Measurements from ENCODE around the gene RTRAF. TPM values are rescaled to one million over a fixed set of nuclear protein-coding genes. Genes with fewer than 3 reads are reported as not detected.
A peak's percentile ranks its signal among the peaks of the same experiment; 100 is the strongest.

The RTRAF gene
- total RNA-seq, 1 donor from 2014 or later, result 178 TPM

- Mint-ChIP-seq H3K27me3 (ENCODE audit: unreplicated experiment) (peaks cover 4% of the 10 kb centered on the region), H3K36me3 (ENCODE audit: unreplicated experiment) (no peaks in the 10 kb centered on the region), H3K4me3 (ENCODE audit: unreplicated experiment) (peak overlapping the region; percentile 100), H3K27ac (ENCODE audit: unreplicated experiment) (peak overlapping the region; percentile 67), H3K4me1 (ENCODE audit: low read depth, unreplicated experiment) (peaks cover 8% of the 10 kb centered on the region), H3K9me3 (ENCODE audit: unreplicated experiment) (peaks cover 6% of the 10 kb centered on the region)
- no peak for TF ChIP-seq CTCF (IDR thresholded peaks at IDR 0.05; ENCODE audit: partially characterized antibody, unreplicated experiment)
- no peak for DNase-seq
Measured at GRCh38 chr14:51988221-51988620, 1.1 kb upstream of the RTRAF start.

- H3K27me3 Mint-ChIP-seq (ENCODE audit: unreplicated experiment), result peaks cover 4% of the 10 kb centered on the region
- H3K36me3 Mint-ChIP-seq (ENCODE audit: unreplicated experiment), result no peaks in the 10 kb centered on the region
- H3K27ac Mint-ChIP-seq (ENCODE audit: unreplicated experiment), result no peak overlapping the region
- peaks cover 8% of the 10 kb centered on the region for H3K4me1 Mint-ChIP-seq (ENCODE audit: low read depth, unreplicated experiment)
- no peak for TF ChIP-seq CTCF (IDR thresholded peaks at IDR 0.05; ENCODE audit: partially characterized antibody, unreplicated experiment)
- no peak for DNase-seq
- peak overlapping the region; percentile 100 for H3K4me3 Mint-ChIP-seq (ENCODE audit: unreplicated experiment)
- peaks cover 6% of the 10 kb centered on the region for H3K9me3 Mint-ChIP-seq (ENCODE audit: unreplicated experiment)
Measured at GRCh38 chr14:51990488-51990887, 1.1 kb downstream of the RTRAF start.

- no peaks in the 10 kb centered on the region for H3K36me3 Mint-ChIP-seq (ENCODE audit: unreplicated experiment)
- TF ChIP-seq CTCF (IDR thresholded peaks at IDR 0.05; ENCODE audit: partially characterized antibody, unreplicated experiment), result no peak
Measured at GRCh38 chr14:51993285-51993920, 4.1 kb downstream of the RTRAF start.

GRCh38 chr14:51996148-51996746 lies 6.9 kb downstream of the RTRAF start:
- H3K4me3 Mint-ChIP-seq (ENCODE audit: unreplicated experiment), result no peak overlapping the region
- no peaks in the 10 kb centered on the region for H3K36me3 Mint-ChIP-seq (ENCODE audit: unreplicated experiment)
- H3K9me3 Mint-ChIP-seq (ENCODE audit: unreplicated experiment), result no peaks in the 10 kb centered on the region
- H3K27ac Mint-ChIP-seq (ENCODE audit: unreplicated experiment), result no peak overlapping the region
- H3K4me1 Mint-ChIP-seq (ENCODE audit: low read depth, unreplicated experiment), result no peaks in the 10 kb centered on the region
- no peak for DNase-seq
- peak; percentile 69 for TF ChIP-seq CTCF (IDR thresholded peaks at IDR 0.05; ENCODE audit: partially characterized antibody, unreplicated experiment)
- H3K27me3 Mint-ChIP-seq (ENCODE audit: unreplicated experiment), result no peaks in the 10 kb centered on the region

More at GRCh38 chr14:51993285-51993920, 4.1 kb downstream of the RTRAF start:
- H3K27me3 Mint-ChIP-seq (ENCODE audit: unreplicated experiment), result peaks cover 3% of the 10 kb centered on the region
- H3K4me1 Mint-ChIP-seq (ENCODE audit: low read depth, unreplicated experiment), result peaks cover 7% of the 10 kb centered on the region
- H3K9me3 Mint-ChIP-seq (ENCODE audit: unreplicated experiment), result peaks cover 4% of the 10 kb centered on the region
- DNase-seq, result no peak
- peak overlapping the region; percentile 20 for H3K4me3 Mint-ChIP-seq (ENCODE audit: unreplicated experiment)
- no peak overlapping the region for H3K27ac Mint-ChIP-seq (ENCODE audit: unreplicated experiment)

- no peak overlapping the region for H3K27ac Mint-ChIP-seq (ENCODE audit: unreplicated experiment)
- no peaks in the 10 kb centered on the region for H3K36me3 Mint-ChIP-seq (ENCODE audit: unreplicated experiment)
- H3K4me3 Mint-ChIP-seq (ENCODE audit: unreplicated experiment), result no peak overlapping the region
- no peaks in the 10 kb centered on the region for H3K27me3 Mint-ChIP-seq (ENCODE audit: unreplicated experiment)
- no peaks in the 10 kb centered on the region for H3K4me1 Mint-ChIP-seq (ENCODE audit: low read depth, unreplicated experiment)
- DNase-seq, result no peak
- TF ChIP-seq CTCF (IDR thresholded peaks at IDR 0.05; ENCODE audit: partially characterized antibody, unreplicated experiment), result no peak
- no peaks in the 10 kb centered on the region for H3K9me3 Mint-ChIP-seq (ENCODE audit: unreplicated experiment)
Measured at GRCh38 chr14:51998348-51998747, 9.0 kb downstream of the RTRAF start.

All from glutamatergic neuron (in vitro differentiated cells).